ENCODE results near the gene TIMM44.

Gene TIMM44, protein sequence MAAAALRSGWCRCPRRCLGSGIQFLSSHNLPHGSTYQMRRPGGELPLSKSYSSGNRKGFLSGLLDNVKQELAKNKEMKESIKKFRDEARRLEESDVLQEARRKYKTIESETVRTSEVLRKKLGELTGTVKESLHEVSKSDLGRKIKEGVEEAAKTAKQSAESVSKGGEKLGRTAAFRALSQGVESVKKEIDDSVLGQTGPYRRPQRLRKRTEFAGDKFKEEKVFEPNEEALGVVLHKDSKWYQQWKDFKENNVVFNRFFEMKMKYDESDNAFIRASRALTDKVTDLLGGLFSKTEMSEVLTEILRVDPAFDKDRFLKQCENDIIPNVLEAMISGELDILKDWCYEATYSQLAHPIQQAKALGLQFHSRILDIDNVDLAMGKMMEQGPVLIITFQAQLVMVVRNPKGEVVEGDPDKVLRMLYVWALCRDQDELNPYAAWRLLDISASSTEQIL
- total RNA-seq, result 45.7 to 68.9 reads per million in 2 donors

- DNase-seq, result peak; percentile 94 to 100 (median 98)
These were observed at the start of gene TIMM44 for GRCh38 chr19:7943444-7944176. TIMM44 (minus strand) TSS chr19:7943666; CDS start chr19:7943651, 15 bp downstream.

DNA sequence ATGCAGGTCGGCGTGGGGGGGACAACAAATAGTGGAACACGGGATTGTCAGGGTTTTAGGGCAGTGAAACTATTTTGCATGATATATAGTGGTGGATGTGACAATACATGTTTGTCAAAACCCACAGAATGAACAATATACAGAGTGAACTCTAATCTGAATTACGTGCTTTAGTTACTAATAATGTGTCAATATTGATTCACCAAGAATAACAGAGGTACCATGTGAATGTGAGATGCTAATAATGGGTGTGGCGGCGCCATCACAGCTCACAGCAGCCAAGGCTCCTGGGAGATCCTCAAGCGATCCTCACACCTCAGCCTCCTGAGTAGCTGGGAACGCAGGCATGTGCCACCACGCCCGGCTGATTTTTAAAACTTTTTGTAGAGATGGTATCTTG, 49.1 kb upstream of the TIMM44 start:
- DNase-seq, result no peak

DNA sequence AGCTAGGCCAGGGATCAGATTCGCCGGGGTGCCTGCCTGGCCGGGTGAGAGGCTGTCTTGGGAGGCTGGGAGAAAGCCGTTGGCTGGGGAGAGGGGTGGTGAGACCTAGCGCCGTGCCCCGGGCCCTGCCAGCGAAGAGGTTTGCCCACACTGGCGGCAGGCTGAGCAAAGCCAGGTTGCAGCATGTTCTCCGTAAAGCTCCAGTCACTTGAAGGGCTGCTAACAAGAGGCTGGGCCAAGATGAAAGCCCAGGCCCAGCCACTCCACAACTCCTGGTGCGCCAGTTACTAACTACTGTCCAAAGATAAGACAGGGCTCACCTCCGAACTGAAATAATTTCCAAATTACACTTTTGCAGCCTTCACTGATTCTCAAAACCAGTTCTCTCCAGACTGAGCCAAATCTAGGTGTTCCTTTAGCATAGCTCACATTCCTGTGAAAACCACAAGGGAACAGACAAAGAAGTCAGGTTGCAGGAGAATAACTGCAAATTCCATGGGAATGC, 45.7 kb upstream of the TIMM44 start:
- no peak for DNase-seq

DNA sequence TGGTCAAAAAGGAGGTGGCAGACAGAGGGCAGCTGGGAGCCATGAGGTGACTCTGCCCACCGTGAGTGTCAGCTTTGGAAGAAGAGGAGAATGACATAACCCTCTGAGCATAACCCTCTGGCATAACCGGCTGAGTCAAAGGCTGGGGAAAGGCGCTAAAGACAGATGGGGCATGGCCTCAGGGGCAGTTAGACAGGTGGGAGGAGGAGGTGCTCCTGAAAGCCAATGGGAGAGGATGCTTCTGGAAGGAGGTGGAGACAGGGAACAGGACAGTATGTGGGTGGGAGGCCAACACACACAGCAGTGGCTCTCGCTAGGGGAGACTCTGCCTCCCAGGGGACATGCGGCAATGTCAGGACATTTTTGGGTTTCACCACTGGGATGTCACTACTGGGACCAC, 44.8 kb upstream of the TIMM44 start:
- DNase-seq, result no peak

GRCh38 chr19:7987114-7987768, 43.8 kb upstream of the TIMM44 start:
- no peak for DNase-seq

DNA sequence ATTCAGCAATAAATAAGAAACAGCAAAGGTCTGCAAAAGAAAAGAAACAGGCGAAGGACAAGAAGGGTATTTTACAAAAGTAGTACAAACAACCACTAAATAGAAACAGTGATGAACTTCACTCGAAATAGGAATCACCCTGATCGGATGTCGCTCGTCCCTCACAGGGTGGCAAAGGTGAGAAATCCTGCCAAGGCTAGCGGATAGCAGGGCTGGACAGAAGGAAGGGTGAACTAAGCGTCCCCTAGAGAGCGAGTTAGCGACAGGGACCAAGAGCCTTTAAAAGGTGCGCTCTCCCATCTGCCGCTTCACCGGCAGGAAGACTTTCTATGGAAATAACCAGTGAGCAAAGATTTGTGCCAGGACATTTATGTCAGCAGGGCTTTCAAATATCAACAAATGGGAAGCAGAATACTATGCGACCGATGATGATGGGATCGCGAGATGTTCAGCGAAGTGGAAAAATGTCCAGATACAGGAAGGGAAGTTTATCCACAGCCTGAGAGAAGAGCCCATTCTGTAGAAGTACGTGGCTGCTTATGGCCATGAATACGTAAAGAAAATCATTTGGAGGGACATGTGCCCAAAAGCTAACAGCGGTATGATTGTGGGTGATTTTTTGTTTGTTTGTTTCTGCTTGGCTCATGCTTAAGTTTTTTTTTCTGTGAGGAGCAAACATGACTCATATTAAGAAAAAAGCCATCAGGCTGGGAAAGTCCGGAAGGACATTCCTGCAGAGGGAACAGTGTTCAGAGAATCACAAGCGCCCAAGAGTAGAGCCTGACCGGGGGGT, 43.1 kb upstream of the TIMM44 start:
- no peak for DNase-seq

GRCh38 chr19:7985481-7985911, 42.0 kb upstream of the TIMM44 start:
- DNase-seq, result no peak

DNA sequence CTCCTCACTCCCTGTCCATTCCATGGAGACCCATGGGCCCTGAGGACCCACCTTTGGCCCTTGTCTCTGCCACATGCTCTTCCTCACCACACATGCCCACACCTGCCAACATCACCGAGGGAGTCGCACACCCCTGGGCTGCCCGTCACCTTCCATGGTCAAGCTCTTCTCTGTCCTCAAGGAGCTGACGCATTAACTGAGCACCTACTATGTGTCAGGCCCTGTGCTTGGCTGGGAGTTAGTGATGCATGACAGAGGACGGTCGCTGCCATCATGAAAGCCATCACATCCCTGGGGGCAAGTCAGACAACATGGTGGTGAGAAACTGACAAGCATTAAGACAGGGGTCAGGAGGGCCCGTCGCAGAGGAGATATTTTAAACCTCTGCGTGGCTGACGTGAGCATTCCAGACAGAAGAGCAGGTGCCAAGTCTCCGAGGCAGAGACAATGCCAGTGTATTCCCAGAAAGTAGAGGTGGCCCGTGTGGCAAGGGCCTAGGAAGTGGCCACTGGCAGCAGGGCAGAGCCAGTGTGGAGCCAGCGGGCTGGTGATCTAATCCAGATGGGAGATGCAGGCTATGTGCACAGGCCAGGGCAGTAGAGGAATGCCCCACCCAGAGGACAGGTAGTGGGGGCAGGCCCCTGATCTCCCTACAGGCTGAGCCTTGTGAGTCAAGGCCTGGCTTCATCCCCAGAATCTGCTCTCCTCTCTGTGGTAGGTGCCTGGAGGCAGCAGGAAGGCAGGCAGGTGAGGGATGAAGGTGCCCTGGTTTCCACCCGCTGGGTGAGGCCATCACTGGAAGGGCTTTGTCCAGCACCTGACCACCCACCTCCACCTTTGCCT, 40.8 kb upstream of the TIMM44 start:
- no peak for DNase-seq

DNA sequence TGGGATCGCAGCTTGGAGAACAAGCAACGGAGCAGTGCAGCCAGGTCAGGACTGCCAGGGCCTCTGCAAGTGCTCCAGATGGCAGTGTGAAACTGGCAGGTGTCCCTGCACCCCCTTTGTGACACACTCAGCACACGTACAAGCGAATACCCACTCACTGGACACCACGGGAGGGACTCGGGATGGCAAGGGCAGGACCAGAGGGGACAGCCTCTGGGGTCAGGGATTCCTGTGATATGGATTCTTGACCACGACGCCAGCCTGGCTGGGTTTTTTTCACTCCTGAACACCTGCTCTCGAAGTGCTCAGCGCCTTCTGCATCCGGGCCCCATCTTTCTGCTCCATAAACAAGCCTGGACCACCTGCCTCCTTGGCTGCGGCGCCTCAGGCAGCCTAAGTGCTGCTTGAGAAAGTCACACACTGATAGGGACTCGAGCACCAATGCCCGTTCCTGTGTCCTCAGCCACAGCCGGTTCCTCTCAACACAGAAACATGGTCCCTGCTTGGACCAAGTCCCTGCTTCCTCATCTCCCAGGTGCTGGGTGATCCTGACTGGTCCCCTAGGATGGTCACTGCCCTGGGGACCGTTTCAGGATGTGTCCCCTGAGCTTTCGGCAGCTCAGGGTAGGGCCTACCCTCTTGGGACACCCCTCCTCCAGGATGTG, 40.0 kb upstream of the TIMM44 start:
- no peak for DNase-seq

DNA sequence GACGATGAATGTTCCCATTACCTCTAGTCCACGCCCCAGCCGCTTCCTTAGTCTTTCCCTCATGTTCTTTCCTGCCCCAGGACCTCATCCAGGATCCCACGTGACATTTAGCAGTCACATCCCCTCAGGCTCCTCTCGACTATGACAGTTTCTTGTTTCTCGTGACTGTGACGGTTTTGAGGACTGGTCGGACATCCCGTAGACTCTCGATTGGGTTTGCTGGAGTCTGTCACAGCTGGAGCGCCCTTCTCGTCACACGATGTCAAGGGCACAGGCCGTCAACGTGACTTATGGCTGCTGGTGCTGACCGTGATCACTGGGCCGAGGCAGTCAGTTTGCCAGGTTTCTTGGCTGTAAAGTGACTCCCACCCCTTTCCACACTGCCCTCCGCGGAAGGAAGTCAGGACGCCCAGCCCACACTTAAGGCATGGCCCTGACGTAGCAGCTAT, 39.2 kb upstream of the TIMM44 start:
- no peak for DNase-seq

- DNase-seq, result no peak
These were observed 38.6 kb upstream of the TIMM44 start for GRCh38 chr19:7982103-7982502.

DNA sequence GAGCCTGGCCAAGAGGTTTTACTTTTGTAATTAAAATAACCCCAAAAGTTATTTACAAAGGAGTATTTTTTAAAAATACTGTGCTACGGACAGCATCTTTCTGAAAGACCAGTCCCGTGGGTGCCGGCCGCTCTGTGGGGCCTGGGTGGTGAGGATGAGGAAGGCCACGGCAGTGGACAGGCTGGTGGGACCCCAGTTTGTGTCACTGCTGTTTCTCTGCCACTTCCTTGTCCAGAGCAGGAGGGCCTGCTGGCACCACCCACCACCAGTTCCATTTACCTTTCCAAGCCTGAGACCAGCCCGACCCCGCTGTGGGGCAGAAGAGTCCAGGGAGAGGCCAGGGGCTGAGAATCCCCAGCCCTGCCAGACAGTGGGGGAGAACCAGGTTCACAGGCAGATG, 38.2 kb upstream of the TIMM44 start:
- no peak for DNase-seq

GRCh38 chr19:7981199-7981598, 37.7 kb upstream of the TIMM44 start:
- no peak for DNase-seq

DNA sequence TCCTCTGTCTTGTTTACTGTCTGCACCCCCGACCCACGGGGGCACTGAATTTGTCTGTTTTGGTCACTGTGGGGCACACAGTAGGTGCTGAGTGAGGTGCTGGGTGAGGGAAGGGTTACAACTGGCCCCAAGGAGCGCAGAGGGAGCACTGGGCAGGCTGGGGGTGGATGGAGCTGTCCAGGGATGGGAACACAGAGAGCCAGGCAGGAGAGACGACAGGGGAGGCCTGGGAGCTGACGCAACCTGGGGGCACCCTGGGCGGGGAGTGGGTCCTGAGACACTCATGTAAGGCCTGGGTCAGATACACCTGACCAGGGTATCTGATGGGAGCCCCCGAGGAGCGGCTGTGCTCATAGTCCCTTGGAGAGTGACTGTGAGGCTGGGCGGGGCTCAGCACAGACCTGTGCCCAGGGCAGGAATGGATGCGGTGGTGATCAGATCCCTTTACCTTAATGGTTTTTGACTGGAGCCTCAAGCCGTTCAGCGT, 37.2 kb upstream of the TIMM44 start:
- DNase-seq, result no peak

- DNase-seq, result no peak
These were observed 36.7 kb upstream of the TIMM44 start for GRCh38 chr19:7980168-7980567.

DNA sequence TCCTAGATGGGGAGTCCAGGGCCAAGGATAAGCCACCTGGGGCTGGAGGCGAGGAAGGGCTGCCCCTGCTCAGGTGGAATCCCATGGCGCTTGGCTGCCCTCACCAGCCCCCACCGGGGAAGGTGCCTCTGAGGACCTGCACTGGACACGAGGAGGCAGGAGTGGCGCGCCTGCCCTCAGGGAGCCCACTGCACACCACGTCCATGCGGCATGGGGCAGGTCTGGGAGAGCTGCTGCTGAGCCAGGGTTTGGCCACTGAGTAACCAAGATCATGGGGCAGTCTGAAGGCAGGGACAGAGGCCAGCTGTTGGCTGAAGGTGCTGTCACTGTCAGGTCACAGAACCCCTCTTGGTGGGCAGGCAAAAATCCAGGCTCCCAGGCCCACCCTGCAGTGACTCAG, 36.1 kb upstream of the TIMM44 start:
- no peak for DNase-seq

GRCh38 chr19:7979011-7979410, 35.5 kb upstream of the TIMM44 start:
- no peak for DNase-seq

DNA sequence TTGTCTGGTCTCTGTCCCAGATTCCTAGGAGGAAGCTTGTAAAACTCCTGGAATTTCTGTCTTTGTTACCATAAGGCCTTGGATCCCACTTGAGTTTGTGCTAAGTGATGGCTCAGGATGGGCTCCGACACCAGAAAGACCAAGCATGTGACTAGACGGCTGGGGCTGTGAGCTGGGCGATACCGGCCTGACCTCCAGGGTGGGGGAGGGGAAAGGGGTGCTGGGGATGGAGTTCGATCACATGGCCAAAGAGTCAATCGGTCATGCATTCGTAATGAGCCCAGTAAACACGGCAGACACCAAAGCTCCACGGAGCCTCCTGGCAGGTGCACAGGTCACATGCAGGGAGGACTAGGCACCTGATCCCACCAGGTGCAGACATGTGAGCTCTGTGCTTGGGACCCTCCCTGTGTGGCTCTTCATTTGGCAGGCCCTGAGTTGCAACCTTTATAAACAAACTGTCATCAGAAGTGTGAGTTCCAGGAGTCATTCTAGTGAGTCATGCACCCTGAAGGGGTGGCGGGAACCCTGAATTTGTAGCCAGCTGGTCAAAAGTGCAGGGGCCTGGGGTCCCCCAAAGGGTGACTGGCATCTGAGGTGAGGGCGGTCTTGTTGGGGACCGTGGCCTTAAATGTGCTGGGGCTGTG, 34.8 kb upstream of the TIMM44 start:
- DNase-seq, result no peak

- DNase-seq, result no peak
These were observed 34.2 kb upstream of the TIMM44 start for GRCh38 chr19:7977723-7978040.

DNA sequence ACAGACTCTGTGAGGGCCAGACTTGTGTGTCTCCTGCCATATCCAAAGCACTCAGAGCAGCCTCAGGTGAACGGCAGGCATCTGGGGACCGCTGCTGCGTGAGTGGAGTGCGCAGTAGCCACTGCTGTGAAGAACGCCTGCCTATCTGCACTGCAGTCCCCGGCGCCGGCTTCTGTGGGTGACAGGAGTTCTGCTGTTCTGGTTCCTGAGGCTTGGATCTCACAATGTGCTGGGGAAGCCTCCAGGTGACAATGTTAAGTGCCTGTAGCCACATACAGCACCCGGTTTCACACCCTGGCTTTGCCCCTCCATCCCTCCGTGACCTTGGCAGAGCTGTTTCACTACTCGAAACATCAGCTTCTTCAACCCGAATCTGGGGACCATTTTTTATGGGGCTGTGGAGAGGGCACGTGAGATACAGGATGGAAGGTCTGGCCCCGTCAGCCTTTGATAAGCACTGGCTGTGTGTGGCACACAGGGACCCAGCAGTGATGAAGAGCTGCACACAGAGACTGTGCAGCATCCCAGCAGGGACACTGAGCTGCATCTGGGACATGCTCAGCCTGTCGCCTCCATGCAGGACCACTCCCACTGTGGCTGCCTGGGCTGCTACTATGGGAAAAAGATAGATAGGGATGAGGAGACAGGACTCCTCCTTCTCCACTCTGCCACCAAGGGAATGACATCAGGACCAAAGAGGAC, 33.7 kb upstream of the TIMM44 start:
- no peak for DNase-seq
